GM18505 (cell line): ENCODE data around the gene STEAP3.

ENCODE experiments used
- ATAC-seq: cut with Tn5 transposase; IDR thresholded peaks from one replicate; pipeline ENCODE4 v1.9.1; 2021; ENCODE audit not compliant: unreplicated experiment
- POLR2A ChIP-seq: IDR thresholded peaks from 4 replicates; pipeline ENCODE4 v1.6.1; 2011; ENCODE audit warnings: borderline replicate concordance; ENCODE audit not compliant: insufficient read depth, insufficient read length; ENCODE audit errors: extremely low read depth

The STEAP3 gene

GRCh38 chr2:119289093-119289492 is 65.5 kb downstream of the STEAP3 start:
- no peak for TF ChIP-seq POLR2A
- ATAC-seq: no peak

- no peak for ATAC-seq
- no peak for TF ChIP-seq POLR2A
Measured at GRCh38 chr2:119289642-119290041, 66.0 kb downstream of the STEAP3 start.

GRCh38 chr2:119290859-119291587 is 67.4 kb downstream of the STEAP3 start:
- ATAC-seq: peak; percentile 85

GRCh38 chr2:119291588-119292167 is 68.0 kb downstream of the STEAP3 start:
- ATAC-seq: no peak
- TF ChIP-seq POLR2A: no peak

More at GRCh38 chr2:119290859-119291587, 67.4 kb downstream of the STEAP3 start:
- no peak for TF ChIP-seq POLR2A

- TF ChIP-seq POLR2A: no peak
- no peak for ATAC-seq
Measured at GRCh38 chr2:119292226-119292625, 68.6 kb downstream of the STEAP3 start.

GRCh38 chr2:119293254-119293653 is 69.6 kb downstream of the STEAP3 start:
- no peak for TF ChIP-seq POLR2A
- ATAC-seq: no peak

- no peak for ATAC-seq
- TF ChIP-seq POLR2A: no peak
Measured at GRCh38 chr2:119293900-119294299, 70.3 kb downstream of the STEAP3 start.

- no peak for TF ChIP-seq POLR2A
- no peak for ATAC-seq
Measured at GRCh38 chr2:119294671-119295070, 71.0 kb downstream of the STEAP3 start.

GRCh38 chr2:119295688-119296375 is 72.2 kb downstream of the STEAP3 start:
- TF ChIP-seq POLR2A: no peak
- no peak for ATAC-seq

GRCh38 chr2:119301413-119301812 is 77.8 kb downstream of the STEAP3 start:
- no peak for TF ChIP-seq POLR2A
- no peak for ATAC-seq

- TF ChIP-seq POLR2A: no peak
- ATAC-seq: no peak
Measured at GRCh38 chr2:119304847-119305246, 81.2 kb downstream of the STEAP3 start.

GRCh38 chr2:119305497-119306195 is 82.0 kb downstream of the STEAP3 start:
- no peak for TF ChIP-seq POLR2A
- no peak for ATAC-seq

GRCh38 chr2:119306196-119306590 is 82.6 kb downstream of the STEAP3 start:
- ATAC-seq: no peak
- TF ChIP-seq POLR2A: no peak
